HG02970 (cell line): ENCODE data around the gene PXDN.
"Not testable (repeated sequence)": the region's sequence is repeated elsewhere in the genome, so short reads cannot be mapped to it uniquely, and the experiment has no call there.

Source experiments
- ATAC-seq: cut with Tn5 transposase; IDR thresholded peaks from one replicate; pipeline ENCODE4 v1.9.1; 2021; ENCODE audit warnings: mild to moderate bottlenecking, moderate library complexity, moderate number of reproducible peaks; ENCODE audit not compliant: unreplicated experiment, low FRiP score

PXDN gene

GRCh38 chr2:1775511-1776035, 31.3 kb upstream of the PXDN start:
- no peak for ATAC-seq

- no peak for ATAC-seq
Measured at GRCh38 chr2:1774929-1775328, 30.6 kb upstream of the PXDN start.

GRCh38 chr2:1773883-1774282, 29.6 kb upstream of the PXDN start:
- no peak for ATAC-seq

- ATAC-seq: no peak
Measured at GRCh38 chr2:1772471-1773267, 28.4 kb upstream of the PXDN start.

- no peak for ATAC-seq
Measured at GRCh38 chr2:1771626-1772280, 27.4 kb upstream of the PXDN start.

- no peak for ATAC-seq
Measured at GRCh38 chr2:1770566-1771380, 26.5 kb upstream of the PXDN start.

GRCh38 chr2:1769703-1770422, 25.5 kb upstream of the PXDN start:
- ATAC-seq: no peak

- ATAC-seq: no peak
Measured at GRCh38 chr2:1767939-1768691, 23.8 kb upstream of the PXDN start.

GRCh38 chr2:1766851-1767811, 22.8 kb upstream of the PXDN start:
- ATAC-seq: no peak

GRCh38 chr2:1766425-1766824, 22.1 kb upstream of the PXDN start:
- no peak for ATAC-seq

- not testable (repeated sequence) for ATAC-seq
Measured at GRCh38 chr2:1765201-1765600, 20.9 kb upstream of the PXDN start.

- ATAC-seq: no peak
Measured at GRCh38 chr2:1759611-1759930, 15.3 kb upstream of the PXDN start.

- ATAC-seq: no peak
Measured at GRCh38 chr2:1758774-1759610, 14.7 kb upstream of the PXDN start.

- ATAC-seq: no peak
Measured at GRCh38 chr2:1758171-1758570, 13.9 kb upstream of the PXDN start.

- no peak for ATAC-seq
Measured at GRCh38 chr2:1757567-1757966, 13.3 kb upstream of the PXDN start.

GRCh38 chr2:1757146-1757545, 12.8 kb upstream of the PXDN start:
- not testable (repeated sequence) for ATAC-seq

GRCh38 chr2:1756456-1756855, 12.1 kb upstream of the PXDN start:
- no peak for ATAC-seq
